ENCODE data around the gene TET1.

- TF ChIP-seq EP300 (IDR thresholded peaks at IDR 0.05), result no peak
- TF ChIP-seq POLR2AphosphoS5 (IDR thresholded peaks at IDR 0.05), result no peak
Observed at GRCh38 chr10:68606918-68607317, 46.8 kb downstream of the TET1 start.
